Fibroblast of the conjunctiva (primary cell): ENCODE results near the gene TMPRSS3.

Experiments
- DNase-seq: peaks from one replicate; pipeline ENCODE4 v3.0.0-alpha.2; 2010; ENCODE audit warnings: low read depth

Gene TMPRSS3

GRCh38 chr21:42407476-42407875 lies 11.6 kb upstream of the TMPRSS3 start:
- no peak for DNase-seq

GRCh38 chr21:42406866-42407265 lies 11.0 kb upstream of the TMPRSS3 start:
- DNase-seq, result no peak

DNA sequence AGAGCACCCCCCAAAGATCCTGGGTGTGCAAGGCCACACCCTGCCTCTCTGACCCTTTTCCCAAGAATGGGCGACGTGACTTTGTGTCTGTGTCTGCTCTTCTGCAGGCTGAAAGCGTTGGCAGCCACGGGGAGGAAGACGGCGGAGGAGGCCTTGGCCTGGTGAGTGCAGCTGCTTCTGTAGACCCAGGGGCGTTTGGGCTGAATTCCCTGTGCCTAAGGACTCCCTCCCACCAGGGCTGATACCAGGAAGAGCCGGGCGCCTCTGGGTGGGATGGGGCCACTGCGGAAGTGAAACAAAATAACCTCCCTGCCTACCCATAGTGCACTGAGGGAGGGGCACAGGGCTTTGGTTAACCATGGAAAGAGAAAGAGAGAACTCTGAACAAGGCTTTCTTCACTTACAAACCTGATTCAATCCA lies 10.4 kb upstream of the TMPRSS3 start:
- DNase-seq, result no peak

- no peak for DNase-seq
These were observed 9.5 kb upstream of the TMPRSS3 start for GRCh38 chr21:42405064-42406013.

DNA sequence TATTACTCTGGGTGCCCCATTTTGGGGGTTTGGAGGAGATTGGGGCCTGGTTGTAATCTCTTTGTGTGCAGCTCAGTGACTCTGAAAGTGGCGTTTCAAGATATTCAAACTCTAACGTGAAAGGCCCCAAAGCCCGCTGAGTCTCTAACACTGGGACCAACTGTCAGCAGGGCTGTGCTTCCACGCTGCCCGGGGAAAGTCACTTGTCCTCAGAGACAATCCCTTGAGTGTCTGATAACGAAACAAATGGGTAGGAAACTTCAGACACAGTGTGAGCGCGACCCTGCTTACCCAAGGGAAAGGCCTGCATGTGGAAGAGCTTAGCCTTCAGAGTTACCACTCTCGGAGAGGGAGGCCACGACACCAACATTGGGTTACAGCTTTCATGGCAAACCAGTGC lies 8.7 kb upstream of the TMPRSS3 start:
- no peak for DNase-seq

GRCh38 chr21:42403611-42404231 lies 7.9 kb upstream of the TMPRSS3 start, which contains the start of gene UBASH3A:
Gene UBASH3A, plus strand, starts transcription at chr21:42403902. Its CDS starts 44 bp downstream, at chr21:42403946.
- DNase-seq, result no peak

DNA sequence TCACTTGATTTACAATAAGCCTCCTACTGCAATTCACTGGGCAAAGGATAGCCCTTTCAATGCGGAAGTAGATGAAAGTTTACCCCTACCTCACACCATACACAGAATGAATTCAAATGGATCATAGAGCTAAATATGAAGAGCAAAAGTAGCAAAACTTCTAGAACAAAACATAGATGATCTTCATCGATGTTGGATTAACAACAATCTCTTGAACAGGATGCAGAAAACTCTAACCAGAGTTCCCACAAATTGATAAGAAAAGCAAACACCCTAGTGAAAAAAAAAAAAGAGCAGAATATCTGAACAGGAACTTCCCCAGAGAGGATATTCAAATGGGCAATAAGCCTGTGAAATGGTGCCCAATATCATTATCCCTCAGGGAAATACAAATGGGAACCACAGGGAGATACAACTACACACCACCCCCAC lies 6.0 kb upstream of the TMPRSS3 start:
- DNase-seq, result no peak

GRCh38 chr21:42401154-42401553 lies 5.3 kb upstream of the TMPRSS3 start:
- DNase-seq, result no peak

- no peak for DNase-seq
These were observed 4.7 kb upstream of the TMPRSS3 start for GRCh38 chr21:42400525-42400924.

DNA sequence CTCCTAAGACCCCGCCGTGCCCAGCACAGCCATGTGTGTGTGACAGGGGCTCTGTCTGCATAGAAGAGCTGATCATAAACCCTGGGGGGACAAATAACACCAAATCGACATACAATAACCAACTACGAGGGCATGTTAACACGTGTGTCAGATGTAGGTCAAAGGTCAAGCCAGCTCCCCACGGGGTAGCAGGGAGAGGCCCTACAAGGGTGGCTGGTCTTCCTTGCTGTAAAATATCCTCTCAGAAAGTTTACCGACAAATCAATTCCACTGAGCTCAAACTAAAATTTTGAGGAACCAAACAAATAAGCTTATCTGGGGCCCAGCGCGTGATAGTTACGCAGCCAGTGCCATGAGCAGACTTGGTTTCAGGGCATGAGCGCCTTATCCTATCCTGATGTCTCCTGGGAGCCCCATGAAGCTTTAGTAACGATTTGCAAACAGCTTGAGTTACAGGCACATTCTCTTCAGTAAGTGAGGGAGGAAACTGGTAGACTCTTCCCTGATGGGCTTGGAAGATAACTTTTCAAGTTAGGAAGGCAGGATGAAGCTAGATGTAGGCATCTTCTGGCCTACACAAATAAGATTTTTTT lies 2.7 kb upstream of the TMPRSS3 start:
- no peak for DNase-seq

- DNase-seq, result no peak
These were observed 2.0 kb upstream of the TMPRSS3 start for GRCh38 chr21:42397746-42398394.

- DNase-seq, result no peak
These were observed 1.2 kb upstream of the TMPRSS3 start for GRCh38 chr21:42396799-42397745.

- DNase-seq, result no peak
These were observed 550 bp downstream of the TMPRSS3 start for GRCh38 chr21:42395302-42395701.

DNA sequence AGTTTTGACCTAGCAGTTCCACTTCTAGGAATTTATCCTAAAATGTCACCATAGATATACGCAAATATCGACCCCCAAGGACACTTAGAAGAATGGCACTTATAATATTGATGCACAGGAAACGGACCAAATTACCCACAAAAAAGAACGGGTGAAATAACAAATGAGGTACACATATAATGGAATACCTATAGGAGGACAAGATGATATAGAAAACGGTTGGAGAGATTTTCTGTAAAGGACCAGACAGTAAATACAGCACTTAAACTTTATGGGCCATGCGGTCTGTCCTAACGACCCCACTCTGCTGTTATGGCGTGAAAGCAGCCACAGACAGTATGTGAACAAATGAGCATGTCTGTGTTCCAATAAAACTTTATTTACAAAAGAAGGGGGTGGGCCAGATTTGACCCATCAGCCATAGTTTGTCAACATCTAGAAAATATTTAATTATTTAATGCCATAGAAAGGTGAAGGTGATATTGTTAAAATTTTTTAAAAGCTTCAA lies 2.4 kb downstream of the TMPRSS3 start:
- no peak for DNase-seq

- DNase-seq, result no peak
These were observed 3.0 kb downstream of the TMPRSS3 start for GRCh38 chr21:42392731-42393442.

GRCh38 chr21:42391297-42391696 lies 4.6 kb downstream of the TMPRSS3 start:
- no peak for DNase-seq

- DNase-seq, result no peak
These were observed 5.2 kb downstream of the TMPRSS3 start for GRCh38 chr21:42390696-42391095.

DNA sequence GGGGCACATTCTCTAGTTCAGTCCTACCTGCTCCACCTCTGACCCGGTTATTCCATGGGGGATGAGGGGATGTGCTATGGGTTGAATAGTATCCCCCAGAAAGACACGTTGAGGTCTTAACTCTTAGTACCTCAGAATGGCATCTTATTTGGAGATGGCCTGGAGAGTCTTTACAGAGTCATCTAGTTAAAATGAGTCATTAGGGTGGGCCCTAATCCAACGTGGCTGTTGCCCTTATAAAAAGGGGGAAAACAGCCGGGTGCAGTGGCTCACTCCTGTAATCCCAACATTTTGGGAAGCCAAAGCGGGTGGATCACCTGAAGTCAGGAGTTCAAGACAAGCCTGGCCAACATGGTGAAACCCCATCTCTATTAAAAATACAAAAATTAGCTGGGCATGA lies 5.7 kb downstream of the TMPRSS3 start:
- no peak for DNase-seq

GRCh38 chr21:42389449-42389835 lies 6.4 kb downstream of the TMPRSS3 start:
- DNase-seq, result no peak

GRCh38 chr21:42388740-42389448 lies 7.0 kb downstream of the TMPRSS3 start:
- no peak for DNase-seq
